Uterus (tissue), 2 donors: ENCODE measurements around the gene FRG2C.

Experiments
- CTCF ChIP-seq, 4 experiments: fragments of 200-600 bp in 2 of 4; fragments of 450-650 bp in 2 of 4; sonication (generic) in 2 of 4; IDR thresholded peaks; one replicate each; pipeline ENCODE4 v1.5.1; 2016 to 2019; ENCODE audit warnings: antibody characterized with exemption in 4 of 4, mild to moderate bottlenecking in 2 of 4, moderate library complexity in 1 of 4
- POLR2A ChIP-seq, 2 donors: fragments of 450-650 bp; IDR thresholded peaks; one replicate each; pipeline ENCODE4 v1.6.1; 2016; ENCODE audit warnings: antibody characterized with exemption in 2 of 2, mild to moderate bottlenecking in 1 of 2, moderate library complexity in 1 of 2

DNA sequence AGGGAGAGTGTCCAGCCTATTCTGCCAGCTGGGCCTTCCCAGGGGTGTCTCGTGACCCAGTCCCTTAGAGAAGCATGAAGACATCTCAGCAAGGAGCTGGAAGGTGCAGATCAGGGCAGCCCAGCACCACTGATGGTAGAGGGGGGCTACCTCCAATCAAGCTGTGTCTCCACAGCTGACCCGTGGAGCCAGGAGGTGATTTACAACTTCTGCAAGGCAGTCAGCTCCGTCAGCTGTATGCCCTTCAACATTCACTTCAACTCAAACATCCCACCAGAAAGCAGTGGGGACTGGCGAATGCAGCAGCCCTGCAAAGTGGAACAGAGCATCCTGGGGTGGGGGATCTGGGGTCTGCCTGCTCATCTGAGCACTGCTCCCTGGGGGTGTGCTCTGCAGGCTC, 32.6 kb upstream of the FRG2C start:
- TF ChIP-seq POLR2A (IDR thresholded peaks at IDR 0.05) (no peak), CTCF (IDR thresholded peaks at IDR 0.05) (no peak)
